Vagina (tissue), 2 donors: ENCODE data around the gene RGS6. TPM values are rescaled to one million over a fixed set of nuclear protein-coding genes. Genes with fewer than 3 reads are reported as not detected.

ENCODE experiments used
- DNase-seq, 2 donors: peaks; one replicate each; pipeline ENCODE4 v3.0.0-alpha.2; 2017; ENCODE audit errors: extremely low spot score in 2 of 2
- H3K27ac ChIP-seq: fragments of 200-600 bp; sonication (generic); one replicate; pipeline ENCODE4 v1.5.1; 2019
- H3K27me3 ChIP-seq: fragments of 200-600 bp; sonication (generic); one replicate; pipeline ENCODE4 v1.5.1; 2019
- H3K36me3 ChIP-seq, 2 donors: fragments of 200-600 bp; sonication (generic); one replicate each; pipeline ENCODE4 v1.5.1; 2017 to 2019
- H3K4me1 ChIP-seq: fragments of 200-600 bp; sonication (generic); one replicate; pipeline ENCODE4 v1.5.1; 2019
- H3K4me3 ChIP-seq, 2 donors: fragments of 200-600 bp; sonication (generic); 1 replicate in 1 of 2; 2 replicates in 1 of 2; pipeline ENCODE4 v1.5.1; 2016 to 2019
- H3K9me3 ChIP-seq: fragments of 200-600 bp; sonication (generic); one replicate; pipeline ENCODE4 v1.5.1; 2019
- CTCF ChIP-seq, 3 experiments: fragments of 450-650 bp in 2 of 3; fragments of 200-600 bp in 1 of 3; sonication (generic) in 1 of 3; IDR thresholded peaks; one replicate each; pipeline ENCODE4 v1.5.1; 2017 to 2019; ENCODE audit warnings: antibody characterized with exemption in 3 of 3, mild to moderate bottlenecking in 2 of 3, moderate library complexity in 2 of 3
- POLR2A ChIP-seq, 2 donors: fragments of 450-650 bp; IDR thresholded peaks; one replicate each; pipeline ENCODE4 v1.6.1; 2017; ENCODE audit warnings: antibody characterized with exemption in 2 of 2, mild to moderate bottlenecking in 2 of 2, moderate library complexity in 2 of 2
- POLR2AphosphoS5 ChIP-seq, 2 donors: sonication (generic); formaldehyde crosslinking; IDR thresholded peaks; one replicate each; pipeline ENCODE4 v1.9.0; 2017; ENCODE audit warnings: antibody characterized with exemption in 2 of 2, mild to moderate bottlenecking in 2 of 2, low read depth in 1 of 2; ENCODE audit not compliant: insufficient read depth in 1 of 2
- intact Hi-C: fragments of 100-400 bp; cut with DNase I; formaldehyde crosslinking; loops from one replicate; pipeline ENCODE4 v1.15.1; 2023
- total RNA-seq: library from RNA; depleted of rRNA; stranded (reverse); fragments of >200 nt; gene quantifications from one replicate; pipeline ENCODE4 v1.2.3, GENCODE V29; 2016

The RGS6 gene
- total RNA-seq, 1 donor from 2014 or later = 2.0 TPM

GRCh38 chr14:72434856-72435255, 502.6 kb downstream of the RGS6 start:
- Histone ChIP-seq H3K4me1 (no peaks in the 10 kb centered on the region), H3K36me3 (no peaks in the 10 kb centered on the region), H3K27me3 (no peaks in the 10 kb centered on the region), H3K9me3 (no peaks in the 10 kb centered on the region), H3K27ac (no peak overlapping the region), H3K4me3 (no peak overlapping the region)
- TF ChIP-seq POLR2A (IDR thresholded peaks at IDR 0.05) = no peak
- TF ChIP-seq POLR2AphosphoS5 (IDR thresholded peaks at IDR 0.05; ENCODE audit: insufficient read depth in 1 of 2, low read depth in 1 of 2) = no peak
- no peak for TF ChIP-seq CTCF (IDR thresholded peaks at IDR 0.05)
- DNase-seq = no peak
- intact Hi-C loops = no loop called here

GRCh38 chr14:72439707-72440106, 507.5 kb downstream of the RGS6 start:
- no peaks in the 10 kb centered on the region for H3K4me1 ChIP-seq
- DNase-seq = no peak
- no peak overlapping the region for H3K27ac ChIP-seq
- H3K27me3 ChIP-seq = no peaks in the 10 kb centered on the region
- H3K9me3 ChIP-seq = no peaks in the 10 kb centered on the region
- no peak overlapping the region for H3K4me3 ChIP-seq
- intact Hi-C loops = no loop called here
- TF ChIP-seq CTCF (IDR thresholded peaks at IDR 0.05) (no peak), POLR2AphosphoS5 (IDR thresholded peaks at IDR 0.05; ENCODE audit: insufficient read depth in 1 of 2, low read depth in 1 of 2) (no peak), POLR2A (IDR thresholded peaks at IDR 0.05) (no peak)
- no peaks in the 10 kb centered on the region for H3K36me3 ChIP-seq

DNA sequence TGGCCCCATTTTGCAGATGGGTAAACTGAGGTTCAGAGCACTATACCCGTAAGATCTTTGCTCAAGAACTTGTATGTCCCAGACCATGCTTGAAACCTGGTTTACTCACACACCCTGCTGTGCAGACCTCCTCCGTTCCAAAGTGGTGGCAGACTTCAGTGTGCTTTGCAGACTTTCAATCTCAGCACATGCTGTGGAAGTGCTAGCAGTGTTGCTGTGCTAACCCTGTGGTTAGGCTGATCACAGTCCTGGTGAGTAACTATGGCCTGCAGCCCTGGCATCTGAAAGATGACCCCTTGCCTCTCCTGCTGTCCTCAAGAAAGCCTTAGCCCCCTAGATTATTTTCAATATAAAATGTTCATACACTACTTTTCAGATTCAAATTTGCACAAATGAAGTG, 511.0 kb downstream of the RGS6 start:
- intact Hi-C loops = no loop called here
- no peak for DNase-seq
- Histone ChIP-seq H3K9me3 (no peaks in the 10 kb centered on the region), H3K4me1 (no peaks in the 10 kb centered on the region), H3K36me3 (no peaks in the 10 kb centered on the region), H3K27ac (no peak overlapping the region), H3K27me3 (no peaks in the 10 kb centered on the region), H3K4me3 (no peak overlapping the region)
- no peak for TF ChIP-seq POLR2A (IDR thresholded peaks at IDR 0.05)
- TF ChIP-seq CTCF (IDR thresholded peaks at IDR 0.05) = no peak
- no peak for TF ChIP-seq POLR2AphosphoS5 (IDR thresholded peaks at IDR 0.05; ENCODE audit: insufficient read depth in 1 of 2, low read depth in 1 of 2)

DNA sequence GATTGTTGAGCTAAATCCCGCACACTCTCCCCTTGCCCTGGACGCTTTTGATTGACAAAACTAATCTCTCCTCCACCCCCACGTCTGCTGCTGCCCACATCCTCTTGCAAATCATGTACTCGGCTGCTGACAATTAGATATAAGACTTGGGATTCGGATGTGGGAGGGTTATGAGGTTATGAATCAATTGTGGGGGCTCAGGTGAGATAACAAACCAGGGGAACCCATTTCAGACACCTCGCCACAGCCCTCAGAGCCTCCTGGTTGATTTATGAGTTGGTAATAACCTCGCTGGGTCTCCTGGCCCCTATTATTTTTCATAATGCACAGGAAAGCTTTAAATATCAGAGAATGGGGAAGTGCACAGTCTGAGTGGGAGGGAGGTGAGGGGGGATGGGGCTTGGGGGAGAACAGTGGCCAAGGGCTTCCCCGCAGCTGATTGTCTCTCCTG, 511.8 kb downstream of the RGS6 start:
- H3K27me3 ChIP-seq = no peaks in the 10 kb centered on the region
- H3K9me3 ChIP-seq = no peaks in the 10 kb centered on the region
- TF ChIP-seq POLR2A (IDR thresholded peaks at IDR 0.05) (no peak), POLR2AphosphoS5 (IDR thresholded peaks at IDR 0.05; ENCODE audit: insufficient read depth in 1 of 2, low read depth in 1 of 2) (no peak), CTCF (IDR thresholded peaks at IDR 0.05) (no peak)
- no peak overlapping the region for H3K27ac ChIP-seq
- H3K4me3 ChIP-seq = no peak overlapping the region
- no peaks in the 10 kb centered on the region for H3K4me1 ChIP-seq
- intact Hi-C loops = no loop called here
- no peaks in the 10 kb centered on the region for H3K36me3 ChIP-seq
- no peak for DNase-seq

DNA sequence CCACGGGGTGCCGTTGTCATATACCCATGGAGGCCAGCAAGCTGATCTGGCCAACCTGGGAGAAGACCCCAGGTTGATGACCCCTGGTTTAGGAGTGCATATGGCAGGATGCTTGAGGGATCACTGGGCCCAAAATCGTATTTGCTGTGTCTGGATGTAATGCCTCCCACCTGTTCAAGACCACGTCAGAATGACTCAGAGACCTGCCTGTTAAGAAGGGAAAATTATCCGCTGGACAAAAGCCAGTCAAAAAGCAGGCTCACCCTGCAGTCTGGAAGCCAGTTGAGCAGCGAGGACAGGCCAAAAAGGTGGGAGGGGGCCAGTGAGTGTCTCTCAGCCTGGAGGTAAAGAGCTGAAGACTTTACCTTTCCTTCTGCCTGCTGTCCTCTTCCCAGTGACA, 512.5 kb downstream of the RGS6 start:
- TF ChIP-seq POLR2A (IDR thresholded peaks at IDR 0.05) = no peak
- Histone ChIP-seq H3K9me3 (no peaks in the 10 kb centered on the region), H3K27me3 (no peaks in the 10 kb centered on the region), H3K27ac (no peak overlapping the region), H3K4me1 (no peaks in the 10 kb centered on the region), H3K36me3 (no peaks in the 10 kb centered on the region), H3K4me3 (no peak overlapping the region)
- intact Hi-C loops = no loop called here
- DNase-seq = no peak

- intact Hi-C loops = no loop called here
- Histone ChIP-seq H3K36me3 (no peaks in the 10 kb centered on the region), H3K9me3 (no peaks in the 10 kb centered on the region)
Observed at GRCh38 chr14:72448212-72448611, 516.0 kb downstream of the RGS6 start.

More at GRCh38 chr14:72448212-72448611, 516.0 kb downstream of the RGS6 start:
- Histone ChIP-seq H3K27me3 (no peaks in the 10 kb centered on the region), H3K4me1 (peaks cover 17% of the 10 kb centered on the region), H3K27ac (no peak overlapping the region), H3K4me3 (no peak overlapping the region)
- DNase-seq = no peak
- TF ChIP-seq POLR2AphosphoS5 (IDR thresholded peaks at IDR 0.05; ENCODE audit: insufficient read depth in 1 of 2, low read depth in 1 of 2) (no peak), CTCF (IDR thresholded peaks at IDR 0.05) (no peak), POLR2A (IDR thresholded peaks at IDR 0.05) (no peak)
